HL-60 (cell line): ENCODE results near the gene PTPRK.

Experiments
- CTCF ChIP-seq: IDR thresholded peaks from one replicate; pipeline ENCODE4 v1.5.1; 2011; ENCODE audit warnings: low read length, control low read depth, inconsistent platforms; ENCODE audit not compliant: insufficient read depth
- GABPA ChIP-seq: IDR thresholded peaks from 2 replicates; pipeline ENCODE4 v1.6.1; 2012; ENCODE audit warnings: low read depth
- POLR2AphosphoS5 ChIP-seq: IDR thresholded peaks from 2 replicates; pipeline ENCODE4 v1.6.1; 2012; ENCODE audit warnings: low read depth
- REST ChIP-seq: IDR thresholded peaks from 2 replicates; pipeline ENCODE4 v1.6.1; 2012; ENCODE audit warnings: low read depth; ENCODE audit not compliant: insufficient replicate concordance

GRCh38 chr6:128406453-128406852 is 113.9 kb downstream of the PTPRK start:
- TF ChIP-seq CTCF = no peak
- no peak for TF ChIP-seq POLR2AphosphoS5
- no peak for TF ChIP-seq REST
- no peak for TF ChIP-seq GABPA
